ENCODE data around the gene STPG1. TPM values are rescaled to one million over a fixed set of nuclear protein-coding genes. Genes with fewer than 3 reads are reported as not detected.

STPG1 gene
- total and polyA plus RNA-seq, 9 of the 15 experiments (the other 6 are each of a cell fraction or from before 2014, with no cell fraction given), result 5.0 to 11.9 (median 8.3) TPM

- no peak for TF ChIP-seq ZNF740 (CRISPR knock-in tag; IDR thresholded peaks at IDR 0.05)
- TF ChIP-seq ZNF740 (tag; IDR thresholded peaks at IDR 0.05), result no peak
- no peak for TF ChIP-seq PTTG1 (tag; IDR thresholded peaks at IDR 0.05; ENCODE audit: low read depth)
- TF ChIP-seq PHB (CRISPR knock-in tag; IDR thresholded peaks at IDR 0.05), result no peak
- TF ChIP-seq FOXA1 (IDR thresholded peaks at IDR 0.05; ENCODE audit: borderline replicate concordance), result no peak
- TF ChIP-seq ZNF311 (CRISPR knock-in tag; IDR thresholded peaks at IDR 0.05), result no peak
- TF ChIP-seq USF2 (CRISPR knock-in tag; IDR thresholded peaks at IDR 0.05), result no peak
- no peak for TF ChIP-seq PHTF2 (CRISPR knock-in tag; IDR thresholded peaks at IDR 0.05)
- TF ChIP-seq ZNF24 (IDR thresholded peaks at IDR 0.05), result no peak
- TF ChIP-seq SNRNP70 (optimal IDR thresholded peaks at IDR 0.05; ENCODE audit: low read depth, low read length), result no peak
- TF ChIP-seq ZNF253 (CRISPR knock-in tag; conservative IDR thresholded peaks at IDR 0.05), result no peak
- no peak for TF ChIP-seq CREBBP (IDR thresholded peaks at IDR 0.05; ENCODE audit: low read depth, low read length)
- no peak for TF ChIP-seq DPF2 (IDR thresholded peaks at IDR 0.05)
- TF ChIP-seq GABPA (tag; conservative IDR thresholded peaks at IDR 0.05; ENCODE audit: low read depth), result peak; percentile 42; the same call in 1 of the 2 replicates
- no peak for TF ChIP-seq TCF7 (IDR thresholded peaks at IDR 0.05; ENCODE audit: borderline replicate concordance)
- TF ChIP-seq EGR1 (conservative IDR thresholded peaks at IDR 0.05), result no peak
- TF ChIP-seq BCLAF1 (IDR thresholded peaks at IDR 0.05; ENCODE audit: borderline replicate concordance in 1 of 2, control insufficient read depth in 1 of 2, low read depth in 2 of 2, low read length in 1 of 2), result no peak
- TF ChIP-seq SLC30A9 (CRISPR knock-in tag; IDR thresholded peaks at IDR 0.05), result no peak
- no peak for TF ChIP-seq ZNF584 (CRISPR knock-in tag; IDR thresholded peaks at IDR 0.05; ENCODE audit: low read depth)
- no peak for TF ChIP-seq ZNF583 (CRISPR knock-in tag; IDR thresholded peaks at IDR 0.05)
- TF ChIP-seq USF1 (CRISPR knock-in tag; IDR thresholded peaks at IDR 0.05), result no peak
- no peak for TF ChIP-seq KDM5B (IDR thresholded peaks at IDR 0.05; ENCODE audit: insufficient replicate concordance, low read depth, low read length)
- TF ChIP-seq DMBX1 (CRISPR knock-in tag; IDR thresholded peaks at IDR 0.05; ENCODE audit: borderline replicate concordance), result no peak
- TF ChIP-seq ZNF76 (CRISPR knock-in tag; IDR thresholded peaks at IDR 0.05; ENCODE audit: borderline replicate concordance), result 0 out of 2 replicates have a peak, but pooled peaks have one; percentile 43
- TF ChIP-seq RBM25 (IDR thresholded peaks at IDR 0.05; ENCODE audit: low read depth, low read length, severe bottlenecking), result peak; percentile 93
- TF ChIP-seq ZNF23 (CRISPR knock-in tag; IDR thresholded peaks at IDR 0.05), result no peak
These were observed 1.8 kb upstream of the STPG1 start, which contains the start of gene NIPAL3 (continued) for GRCh38 chr1:24415334-24415909.
